ENCODE measurements around the gene LYSMD1.
A peak's percentile ranks its signal among the peaks of the same experiment; 100 is the strongest.

LYSMD1 gene

GRCh38 chr1:151135433-151136385 is 30.0 kb downstream of the LYSMD1 start:
- no peak for DNase-seq

- no peak for DNase-seq
Observed at GRCh38 chr1:151134991-151135390, 30.7 kb downstream of the LYSMD1 start.

- DNase-seq: no peak
Observed at GRCh38 chr1:151134396-151134795, 31.3 kb downstream of the LYSMD1 start.

- DNase-seq: no peak
Observed at GRCh38 chr1:151133018-151133806, 32.5 kb downstream of the LYSMD1 start.

GRCh38 chr1:151132335-151133017 is 33.2 kb downstream of the LYSMD1 start:
- no peak for DNase-seq

- no peak for DNase-seq
Observed at GRCh38 chr1:151131701-151132334, 33.9 kb downstream of the LYSMD1 start.

GRCh38 chr1:151130987-151131586 is 34.6 kb downstream of the LYSMD1 start:
- DNase-seq: peak in 1 of 2 donors; percentile 77

GRCh38 chr1:151128800-151129199 is 36.9 kb downstream of the LYSMD1 start:
- DNase-seq: no peak

- no peak for DNase-seq
Observed at GRCh38 chr1:151124763-151125403, 40.8 kb downstream of the LYSMD1 start.

GRCh38 chr1:151113877-151114276 is 51.8 kb downstream of the LYSMD1 start:
- DNase-seq: no peak
